ENCODE data around the gene SRSF1. TPM values are rescaled to one million over a fixed set of nuclear protein-coding genes. Genes with fewer than 3 reads are reported as not detected.

SRSF1 gene, protein sequence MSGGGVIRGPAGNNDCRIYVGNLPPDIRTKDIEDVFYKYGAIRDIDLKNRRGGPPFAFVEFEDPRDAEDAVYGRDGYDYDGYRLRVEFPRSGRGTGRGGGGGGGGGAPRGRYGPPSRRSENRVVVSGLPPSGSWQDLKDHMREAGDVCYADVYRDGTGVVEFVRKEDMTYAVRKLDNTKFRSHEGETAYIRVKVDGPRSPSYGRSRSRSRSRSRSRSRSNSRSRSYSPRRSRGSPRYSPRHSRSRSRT
- 88.7 and 250 TPM in 2 replicates for total RNA-seq

DNA sequence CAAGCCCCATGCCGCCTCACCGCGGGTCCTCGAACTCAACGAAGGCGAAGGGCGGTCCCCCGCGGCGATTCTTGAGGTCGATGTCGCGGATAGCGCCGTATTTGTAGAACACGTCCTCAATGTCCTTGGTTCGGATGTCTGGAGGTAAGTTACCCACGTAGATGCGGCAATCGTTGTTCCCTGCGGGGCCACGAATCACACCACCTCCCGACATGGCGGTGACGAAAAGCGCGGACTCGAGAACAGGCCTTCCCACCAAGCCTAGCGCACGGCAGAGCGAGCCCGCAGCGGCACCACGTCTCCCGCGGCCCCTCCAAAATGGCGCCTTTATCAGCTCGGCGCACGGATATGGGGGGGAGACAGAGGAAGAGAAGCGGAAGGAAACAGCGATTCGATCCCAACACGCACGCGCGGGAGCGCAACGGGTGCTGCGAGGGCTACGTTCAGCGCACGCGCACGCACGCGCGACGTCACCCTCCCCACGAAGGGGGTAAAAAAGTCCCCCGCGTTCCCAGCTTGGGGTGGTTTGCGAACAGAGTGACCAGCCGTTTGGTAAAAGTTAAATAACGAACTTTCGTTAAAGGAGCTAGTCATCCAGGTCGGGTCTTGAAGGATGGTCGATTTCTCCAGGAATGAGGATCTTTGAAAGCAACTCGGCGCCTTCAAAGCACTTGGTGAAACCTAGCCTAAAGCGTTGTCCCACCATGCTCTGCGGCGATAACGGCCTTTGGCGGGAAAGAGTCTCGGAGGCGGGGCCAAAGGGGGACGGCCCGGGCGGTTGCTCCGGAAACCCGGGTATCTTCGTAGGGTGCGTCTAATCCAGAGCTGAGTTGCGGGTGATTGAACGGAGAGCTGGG, at the start of gene SRSF1:
Gene SRSF1, minus strand, starts transcription at position 323 of the 857 bp plus-strand sequence. Its CDS starts 109 bp downstream, at position 214.

DNA sequence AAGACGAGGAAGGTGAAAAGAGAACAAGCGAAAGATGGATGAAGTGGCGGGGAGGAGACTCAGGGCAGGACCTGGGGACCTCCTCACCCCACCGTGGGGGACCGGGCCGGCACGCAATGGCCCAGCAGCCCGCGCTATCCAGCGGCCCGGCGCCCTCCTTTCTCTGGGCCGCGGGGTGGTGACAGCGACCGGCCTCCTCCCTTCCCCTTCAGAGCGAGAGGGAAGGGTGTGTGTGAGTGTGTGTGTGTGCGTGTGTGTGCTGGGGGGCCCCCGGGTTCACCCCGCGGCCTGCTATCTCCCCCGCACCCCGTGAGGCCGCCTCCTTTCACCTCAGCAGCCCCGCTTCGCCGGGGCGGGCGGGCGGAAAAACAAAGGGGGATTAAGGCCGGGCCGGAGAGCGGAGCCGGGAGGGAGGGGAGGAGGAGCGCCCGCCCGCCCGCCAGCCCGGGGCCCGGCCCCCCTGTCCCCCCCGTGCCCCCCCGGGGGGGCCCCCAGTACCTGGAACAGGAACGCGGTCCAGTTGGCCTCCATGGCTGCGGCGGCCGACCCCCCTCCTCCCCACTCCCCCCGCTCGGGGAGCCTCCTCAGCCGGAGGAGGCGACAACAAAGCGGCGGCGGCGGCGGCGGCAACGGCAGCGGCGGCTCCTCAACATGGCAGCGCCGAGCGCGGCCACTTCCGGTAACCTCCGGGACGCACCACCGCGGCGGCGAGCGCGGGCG, 19.3 kb downstream of the SRSF1 start, which contains the start of gene VEZF1:
Gene VEZF1, minus strand, starts transcription at position 674 of the 720 bp plus-strand sequence. Its CDS starts 143 bp downstream, at position 531.

DNA sequence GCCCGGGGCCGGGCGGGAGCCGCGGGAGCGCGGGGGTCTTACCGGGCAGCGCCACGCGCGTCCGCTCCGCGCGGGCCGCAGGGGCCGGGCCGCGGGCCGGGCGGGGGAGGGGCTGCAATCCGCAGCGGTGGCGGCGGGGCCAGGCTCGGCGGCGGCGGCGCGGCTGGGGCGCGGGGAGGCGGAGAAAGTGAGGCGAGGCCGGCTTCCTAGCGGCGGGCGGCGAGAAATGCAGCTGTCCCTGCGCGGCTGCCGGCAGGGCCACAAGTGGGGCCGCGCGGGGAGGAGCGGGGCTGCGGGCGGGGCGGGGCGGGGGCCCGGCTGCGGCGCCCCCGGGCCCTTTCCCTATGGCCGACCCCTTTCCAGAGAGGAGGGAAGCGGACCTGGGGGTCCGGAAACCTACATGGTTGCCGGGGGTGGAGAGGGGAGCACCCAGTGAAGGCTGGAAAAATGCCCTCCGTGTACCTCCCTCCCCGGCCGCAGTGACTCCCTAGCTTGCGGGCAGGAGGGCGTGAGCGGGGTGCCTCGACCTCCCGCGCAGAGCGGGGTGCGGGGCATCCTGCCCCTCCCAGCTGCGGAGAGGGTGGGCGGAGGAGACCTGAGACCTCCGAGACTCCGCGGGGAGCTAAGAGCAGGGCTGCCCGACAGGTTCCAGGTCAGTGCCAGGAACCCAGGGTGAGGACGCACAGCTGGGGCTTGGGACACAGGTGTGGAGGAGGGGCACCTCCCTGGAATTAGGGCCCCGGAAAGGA, 51.7 kb downstream of the SRSF1 start, which contains the start of gene CUEDC1:
Gene CUEDC1, minus strand, starts transcription at position 230 of the 749 bp plus-strand sequence. CDS start 69,848 bp downstream, outside the sequence.

Other genes with a start within 250 kb of the SRSF1 start
- gene MRPS23, start 157.2 kb downstream of the SRSF1 start, total RNA-seq, result 17.9 and 27.5 TPM in 2 replicates
- 16.3 and 28.5 TPM in 2 replicates for gene CUEDC1, start 51.8 kb downstream of the SRSF1 start, total RNA-seq
- gene VEZF1, start 19.0 kb downstream of the SRSF1 start, total RNA-seq, result 63.3 and 65.2 TPM in 2 replicates
- gene DYNLL2, start 76.2 kb upstream of the SRSF1 start, total RNA-seq, result 10.1 and 11.4 TPM in 2 replicates
- not detected in 2 replicates for gene OR4D1, start 141.1 kb upstream of the SRSF1 start, total RNA-seq
- not detected in 2 replicates for gene OR4D2, start 159.7 kb upstream of the SRSF1 start, total RNA-seq
- not detected in 2 replicates for gene EPX, start 185.5 kb upstream of the SRSF1 start, total RNA-seq
- 10.8 and 14.6 TPM in 2 replicates for gene MKS1, start 212.0 kb upstream of the SRSF1 start, total RNA-seq
- not detected in 2 replicates for gene LPO, start 231.3 kb upstream of the SRSF1 start, total RNA-seq